HG03066 (cell line): ENCODE measurements around the gene YJEFN3.

Source experiments
- ATAC-seq: cut with Tn5 transposase; IDR thresholded peaks from one replicate; pipeline ENCODE4 v1.9.1; 2021; ENCODE audit warnings: low read depth; ENCODE audit not compliant: unreplicated experiment

YJEFN3 gene

DNA sequence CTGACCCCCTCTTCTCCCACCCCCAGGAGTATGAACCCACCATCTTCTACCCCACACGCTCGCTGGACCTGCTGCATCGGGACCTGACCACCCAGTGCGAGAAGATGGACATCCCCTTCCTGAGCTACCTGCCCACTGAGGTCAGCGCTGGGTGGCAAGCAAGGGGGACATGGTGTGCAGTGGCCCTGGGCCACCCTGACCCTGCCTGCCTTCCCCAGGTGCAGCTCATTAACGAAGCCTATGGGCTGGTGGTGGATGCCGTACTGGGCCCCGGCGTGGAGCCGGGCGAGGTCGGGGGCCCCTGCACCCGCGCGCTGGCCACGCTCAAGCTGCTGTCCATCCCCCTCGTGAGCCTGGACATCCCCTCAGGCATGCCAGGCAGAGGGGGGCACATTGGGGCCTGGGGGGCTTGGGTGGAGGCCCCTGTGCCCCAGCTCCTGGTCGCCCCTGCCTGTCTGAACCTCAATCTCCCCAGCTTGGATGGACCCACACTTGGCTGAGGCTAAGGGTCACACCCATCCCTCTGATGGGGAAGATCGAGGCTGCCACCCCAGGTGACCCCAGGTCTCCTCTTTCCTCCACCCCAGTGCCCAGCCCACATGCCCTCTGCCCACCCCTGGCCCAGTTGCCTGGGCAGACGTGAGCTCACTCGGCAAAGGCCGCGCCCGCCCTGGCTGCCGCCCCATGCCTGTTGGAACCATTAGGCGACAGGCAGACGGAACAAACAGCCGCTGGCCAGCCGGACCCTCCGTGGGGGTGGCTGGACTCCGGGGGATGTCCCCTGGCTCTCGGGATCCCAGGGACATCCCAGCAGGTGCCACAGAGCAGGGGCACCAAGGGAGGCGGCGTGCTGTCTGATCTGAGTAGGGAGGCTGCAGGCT is 6.8 kb downstream of the YJEFN3 start:
- ATAC-seq, result no peak

- no peak for ATAC-seq
Observed at GRCh38 chr19:19537075-19538048, 8.7 kb downstream of the YJEFN3 start.

DNA sequence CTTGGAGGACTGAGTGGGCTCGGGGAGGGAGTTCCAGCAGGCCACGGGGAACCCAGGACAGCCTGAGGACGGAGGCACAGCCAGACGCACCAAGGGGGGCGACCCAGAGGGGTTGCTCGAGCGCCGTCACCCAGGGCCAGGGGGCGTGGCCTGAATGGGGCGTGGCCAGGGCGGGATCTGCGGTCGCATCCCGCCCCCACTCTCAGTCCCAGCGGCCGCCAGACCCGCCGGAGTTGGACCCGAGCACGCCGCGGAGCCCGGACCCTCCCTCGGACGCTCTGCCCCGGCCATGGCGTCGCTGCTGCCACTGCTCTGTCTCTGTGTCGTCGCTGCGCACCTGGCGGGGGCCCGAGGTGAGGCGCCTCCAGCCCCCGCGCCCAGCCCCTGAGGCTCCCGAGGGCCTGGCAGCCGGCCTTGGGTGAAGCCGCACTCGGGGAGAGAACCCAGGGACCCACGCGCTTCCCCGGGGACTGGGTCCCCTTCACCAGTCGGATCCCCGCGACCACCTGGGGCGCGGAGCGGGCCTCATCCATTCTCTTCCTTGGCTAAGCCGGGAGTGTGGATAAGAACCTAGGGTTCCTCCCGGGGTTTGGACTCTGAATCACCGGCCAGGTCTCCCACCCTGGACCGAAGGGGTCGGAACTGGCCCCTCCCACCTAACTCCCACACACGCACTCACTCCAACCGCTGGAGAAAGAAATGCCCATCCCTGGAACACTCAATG is 9.5 kb downstream of the YJEFN3 start, which contains the start of gene CILP2:
Gene CILP2 (plus strand): TSS at position 205 of the 724 bp plus-strand sequence. CDS start 85 bp downstream, at position 290.
- ATAC-seq, result no peak

DNA sequence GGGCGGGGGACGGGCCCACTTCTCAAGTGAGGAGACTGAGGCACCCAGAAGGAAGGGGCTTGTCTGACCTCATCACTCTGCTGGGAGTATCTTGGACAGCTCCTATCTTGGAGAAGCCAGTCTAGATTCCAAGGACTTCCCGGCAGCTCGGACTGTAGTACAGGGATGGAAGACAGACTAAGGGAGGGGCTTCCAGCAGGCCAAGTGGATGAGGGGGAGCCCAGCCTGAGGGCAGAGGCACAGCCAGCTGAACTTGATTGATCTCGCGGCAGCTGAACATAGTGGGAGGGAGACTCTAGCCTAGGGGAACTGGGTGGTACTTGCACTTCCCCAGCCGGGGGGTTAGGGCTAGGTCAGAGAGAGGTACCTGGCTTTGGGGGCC is 10.1 kb downstream of the YJEFN3 start:
- no peak for ATAC-seq

DNA sequence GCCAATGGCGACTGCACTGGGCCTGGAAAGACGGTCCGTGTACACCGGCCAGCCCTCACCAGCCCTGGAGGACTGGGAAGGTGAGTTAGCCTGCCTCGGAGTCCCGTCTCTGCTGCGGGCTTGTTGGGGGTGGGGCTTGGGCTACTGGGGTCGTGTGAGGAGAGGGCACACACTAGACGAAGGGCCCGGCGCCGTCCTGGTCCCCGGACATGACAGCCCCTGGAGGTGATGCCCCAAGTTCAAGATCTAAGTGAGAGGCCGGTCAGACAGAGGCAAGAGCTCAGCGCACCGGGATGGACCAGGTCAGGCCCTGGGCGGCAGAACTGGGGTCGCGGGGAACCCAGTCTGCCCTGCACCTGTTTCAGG is 11.0 kb downstream of the YJEFN3 start:
- ATAC-seq, result no peak

GRCh38 chr19:19540064-19540714 is 11.5 kb downstream of the YJEFN3 start:
- ATAC-seq, result no peak

GRCh38 chr19:19540715-19541515 is 12.2 kb downstream of the YJEFN3 start:
- no peak for ATAC-seq

DNA sequence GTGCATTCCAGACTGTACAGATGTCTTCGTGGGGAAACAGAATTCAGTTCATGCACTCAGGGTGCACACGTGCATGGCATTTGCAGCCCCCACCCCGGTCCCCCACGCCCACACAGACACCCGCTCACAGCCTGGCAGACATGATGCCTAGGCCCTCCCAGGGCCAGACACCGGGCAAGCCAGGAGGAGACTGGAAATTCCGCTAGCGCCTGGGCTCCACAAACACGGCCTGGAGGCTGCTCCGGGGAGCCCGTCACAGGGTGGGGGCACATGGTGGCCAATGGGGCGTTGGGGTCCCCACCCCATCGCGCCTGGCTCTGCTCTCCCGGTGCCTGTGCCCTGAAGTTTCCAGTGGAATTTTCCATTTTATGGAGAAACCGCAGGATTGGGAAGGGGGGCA is 12.9 kb downstream of the YJEFN3 start:
- ATAC-seq, result no peak

GRCh38 chr19:19542507-19542906 is 13.8 kb downstream of the YJEFN3 start:
- ATAC-seq, result no peak

GRCh38 chr19:19543101-19543500 is 14.4 kb downstream of the YJEFN3 start:
- no peak for ATAC-seq

GRCh38 chr19:19543640-19544039 is 14.9 kb downstream of the YJEFN3 start:
- ATAC-seq, result no peak

DNA sequence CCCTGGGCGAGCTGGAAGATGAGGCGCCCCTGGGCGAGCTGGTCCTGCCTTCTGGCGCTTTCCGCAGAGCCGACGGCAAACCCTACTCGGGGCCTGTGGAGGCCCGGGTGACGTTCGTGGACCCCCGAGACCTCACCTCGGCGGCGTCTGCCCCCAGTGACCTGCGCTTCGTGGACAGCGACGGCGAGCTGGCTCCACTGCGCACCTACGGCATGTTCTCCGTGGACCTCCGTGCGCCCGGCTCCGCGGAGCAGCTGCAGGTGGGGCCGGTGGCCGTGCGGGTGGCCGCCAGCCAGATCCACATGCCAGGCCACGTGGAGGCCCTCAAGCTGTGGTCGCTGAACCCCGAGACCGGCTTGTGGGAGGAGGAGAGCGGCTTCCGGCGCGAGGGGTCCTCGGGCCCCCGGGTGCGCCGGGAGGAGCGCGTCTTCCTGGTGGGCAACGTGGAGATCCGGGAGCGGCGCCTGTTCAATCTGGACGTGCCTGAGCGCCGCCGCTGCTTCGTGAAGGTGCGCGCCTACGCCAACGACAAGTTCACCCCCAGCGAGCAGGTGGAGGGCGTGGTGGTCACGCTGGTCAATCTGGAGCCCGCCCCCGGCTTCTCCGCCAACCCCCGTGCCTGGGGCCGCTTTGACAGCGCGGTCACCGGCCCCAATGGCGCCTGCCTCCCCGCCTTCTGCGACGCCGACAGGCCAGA is 15.7 kb downstream of the YJEFN3 start:
- ATAC-seq, result no peak

GRCh38 chr19:19544954-19545591 is 16.4 kb downstream of the YJEFN3 start:
- no peak for ATAC-seq

DNA sequence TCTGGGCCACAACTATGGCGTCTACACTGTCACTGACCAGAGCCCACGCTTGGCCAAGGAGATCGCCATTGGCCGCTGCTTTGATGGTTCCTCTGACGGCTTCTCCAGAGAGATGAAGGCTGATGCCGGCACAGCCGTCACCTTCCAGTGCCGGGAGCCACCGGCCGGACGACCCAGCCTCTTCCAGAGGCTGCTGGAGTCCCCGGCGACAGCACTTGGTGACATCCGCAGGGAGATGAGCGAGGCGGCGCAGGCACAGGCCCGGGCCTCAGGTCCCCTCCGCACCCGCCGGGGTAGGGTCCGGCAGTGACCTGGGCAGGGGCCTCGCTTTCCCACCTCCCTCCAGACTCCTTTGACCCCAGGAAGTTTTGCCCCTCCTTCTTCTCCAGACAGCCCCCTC is 17.0 kb downstream of the YJEFN3 start:
- ATAC-seq, result no peak

DNA sequence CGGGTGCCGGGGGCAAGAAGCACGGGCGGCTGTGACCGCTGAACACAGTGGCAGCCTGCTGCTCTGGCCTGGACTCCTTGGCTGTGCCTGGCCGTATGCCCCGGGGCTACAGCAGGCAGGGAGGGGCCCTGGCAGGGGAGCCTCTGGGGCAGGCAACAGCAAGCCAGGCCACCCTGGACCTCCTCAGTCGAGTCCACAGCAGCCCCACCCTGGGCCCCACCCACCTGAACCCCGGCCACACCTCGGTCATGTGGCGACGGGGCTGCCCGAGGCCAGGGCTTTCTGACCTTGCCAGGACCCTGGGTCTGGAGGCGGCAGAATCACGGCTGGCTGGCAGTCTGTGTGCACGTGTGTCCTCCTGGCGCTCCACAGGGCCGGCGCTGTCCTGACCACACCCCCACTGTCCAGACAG is 18.0 kb downstream of the YJEFN3 start:
- ATAC-seq, result no peak

- no peak for ATAC-seq
Observed at GRCh38 chr19:19547674-19548336, 19.1 kb downstream of the YJEFN3 start.

DNA sequence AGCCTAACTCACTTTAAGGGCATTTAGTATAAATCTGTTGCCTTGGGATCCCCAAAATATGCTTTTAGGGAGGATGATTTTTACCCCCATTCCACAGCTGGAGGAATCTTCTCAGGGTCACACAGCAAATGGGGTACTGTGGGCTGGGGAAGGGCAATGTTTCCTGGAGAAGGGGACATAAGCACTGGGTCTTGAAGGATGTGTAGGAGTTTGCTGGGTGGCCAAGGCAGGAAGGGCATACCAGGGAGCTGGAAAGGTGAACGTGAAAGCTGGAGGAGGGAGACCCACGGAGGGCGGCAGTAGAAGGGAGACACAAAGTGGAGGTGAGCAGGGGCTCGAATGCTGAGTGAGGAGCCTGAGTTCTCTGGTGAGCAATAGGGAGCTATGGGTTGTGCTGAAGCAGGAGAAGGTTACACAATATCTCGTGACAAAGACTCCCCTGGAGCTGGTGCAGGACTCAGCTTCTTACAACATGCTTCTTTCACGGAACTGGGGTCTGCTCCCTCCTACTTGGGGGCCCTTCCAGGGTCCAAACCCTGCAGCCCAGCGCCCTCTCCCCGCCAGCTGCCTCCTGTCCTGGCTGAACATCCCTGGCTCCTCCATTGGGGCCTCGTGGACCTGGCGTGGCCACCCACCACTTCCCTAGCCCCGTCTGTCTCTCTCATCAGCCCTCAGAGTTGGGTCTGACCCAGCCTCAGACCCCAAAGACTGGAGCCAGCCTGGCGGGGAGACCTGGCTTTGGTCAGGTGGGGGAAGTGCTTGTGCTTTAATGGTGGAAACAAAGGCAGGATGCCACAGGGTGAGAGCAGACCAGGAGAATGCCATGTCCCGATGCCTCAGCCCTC is 20.4 kb downstream of the YJEFN3 start:
- no peak for ATAC-seq
